Measurements from ENCODE around the gene SLC4A4. TPM values are rescaled to one million over a fixed set of nuclear protein-coding genes. Genes with fewer than 3 reads are reported as not detected.

SLC4A4 gene
- total RNA-seq, 1 donor from 2014 or later = not detected

GRCh38 chr4:71366766-71367165, 27.9 kb downstream of the SLC4A4 start:
- POLR2A ChIA-PET = no interaction called here
- Mint-ChIP-seq H3K36me3 (ENCODE audit: low read depth) (no peaks in the 10 kb centered on the region), H3K27me3 (no peaks in the 10 kb centered on the region), H3K27ac (no peak overlapping the region), H3K9me3 (no peaks in the 10 kb centered on the region), H3K4me3 (no peak overlapping the region), H3K4me1 (no peaks in the 10 kb centered on the region)
- intact Hi-C loops (cut with micrococcal nuclease) = no loop called here
- no peak for ATAC-seq (ENCODE audit: low read depth)
- no peak for DNase-seq
- no peak for TF ChIP-seq CTCF (IDR thresholded peaks at IDR 0.05)
- CTCF ChIA-PET = no interaction called here

DNA sequence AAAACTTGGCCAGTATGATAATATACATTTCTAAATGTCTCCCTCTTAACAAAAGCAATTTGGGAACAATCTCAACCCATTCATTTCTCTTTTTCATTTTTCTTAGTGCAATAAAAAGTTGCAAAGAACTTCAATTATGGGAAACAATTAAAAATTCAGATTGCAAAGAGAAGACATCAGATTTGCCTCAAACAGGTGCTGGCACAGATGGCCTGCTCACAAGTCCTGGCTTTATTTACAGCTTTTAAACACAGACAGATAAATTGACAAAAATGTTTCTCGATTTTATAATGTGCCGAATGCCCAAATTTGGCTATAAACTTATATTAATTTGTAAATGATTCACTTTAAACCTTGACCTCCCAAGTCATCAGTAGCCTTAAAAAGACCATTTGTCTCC, 28.7 kb downstream of the SLC4A4 start:
- H3K36me3 Mint-ChIP-seq (ENCODE audit: low read depth) = no peaks in the 10 kb centered on the region
- ATAC-seq (ENCODE audit: low read depth) = no peak
- no peaks in the 10 kb centered on the region for H3K9me3 Mint-ChIP-seq
- no peaks in the 10 kb centered on the region for H3K27me3 Mint-ChIP-seq
- TF ChIP-seq CTCF (IDR thresholded peaks at IDR 0.05) = no peak
- H3K4me3 Mint-ChIP-seq = no peak overlapping the region
- H3K27ac Mint-ChIP-seq = no peak overlapping the region
- intact Hi-C loops (cut with micrococcal nuclease) = no loop called here
- ChIA-PET POLR2A (no interaction called here), CTCF (no interaction called here)
- H3K4me1 Mint-ChIP-seq = no peaks in the 10 kb centered on the region
- no peak for DNase-seq

DNA sequence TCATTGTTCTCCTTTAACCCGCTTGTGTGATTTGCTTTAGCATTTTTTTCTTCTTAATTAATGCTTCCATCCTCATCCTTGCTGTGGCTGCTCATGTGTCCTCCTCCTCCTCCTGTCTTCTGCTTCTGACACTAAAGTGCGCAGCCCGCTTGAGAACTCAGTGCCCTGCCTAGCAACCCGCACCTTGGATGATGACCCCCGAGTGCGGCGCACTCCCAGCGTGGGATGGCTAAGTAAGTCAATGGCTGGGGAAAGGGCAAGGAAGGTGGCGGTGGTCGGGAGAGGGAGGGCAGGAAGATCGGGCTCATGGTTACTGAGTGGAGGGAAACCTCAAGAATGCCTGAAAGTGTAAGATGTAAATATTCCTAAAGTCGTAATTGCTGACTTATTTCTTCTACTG, 30.1 kb downstream of the SLC4A4 start:
- ATAC-seq (ENCODE audit: low read depth) (no peak), DNase-seq (no peak)
- no peak for TF ChIP-seq CTCF (IDR thresholded peaks at IDR 0.05)
- no peaks in the 10 kb centered on the region for H3K4me1 Mint-ChIP-seq
- H3K27me3 Mint-ChIP-seq = no peaks in the 10 kb centered on the region
- intact Hi-C loops (cut with micrococcal nuclease) = no loop called here
- ChIA-PET POLR2A (no interaction called here), CTCF (no interaction called here)
- no peak overlapping the region for H3K27ac Mint-ChIP-seq
- H3K4me3 Mint-ChIP-seq = no peak overlapping the region
- no peaks in the 10 kb centered on the region for H3K36me3 Mint-ChIP-seq (ENCODE audit: low read depth)
- H3K9me3 Mint-ChIP-seq = no peaks in the 10 kb centered on the region

DNA sequence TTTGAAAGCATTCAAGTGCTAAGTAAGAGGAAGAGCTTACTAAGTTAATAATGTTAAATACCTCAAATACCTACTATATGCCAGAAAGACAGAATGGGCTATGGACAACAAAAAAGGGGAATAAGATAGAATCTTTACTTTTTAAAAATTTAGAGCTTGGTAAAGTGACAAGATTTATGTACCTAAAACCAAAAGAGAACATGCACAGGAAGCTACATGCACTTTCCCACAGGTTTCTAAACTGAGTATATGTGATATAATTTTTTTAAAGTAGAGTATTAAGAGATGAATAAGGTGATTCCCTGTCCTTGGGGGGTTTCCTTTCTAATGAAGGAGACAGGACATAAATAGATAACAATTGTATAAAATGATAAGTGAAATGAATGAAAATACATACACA, 30.7 kb downstream of the SLC4A4 start:
- H3K36me3 Mint-ChIP-seq (ENCODE audit: low read depth) = no peaks in the 10 kb centered on the region
- H3K27ac Mint-ChIP-seq = no peak overlapping the region
- intact Hi-C loops (cut with micrococcal nuclease) = no loop called here
- ATAC-seq (ENCODE audit: low read depth) (no peak), DNase-seq (no peak)
- H3K4me1 Mint-ChIP-seq = no peaks in the 10 kb centered on the region
- CTCF ChIA-PET = no interaction called here
- no peak for TF ChIP-seq CTCF (IDR thresholded peaks at IDR 0.05)
- H3K9me3 Mint-ChIP-seq = no peaks in the 10 kb centered on the region
- H3K27me3 Mint-ChIP-seq = no peaks in the 10 kb centered on the region
- no peak overlapping the region for H3K4me3 Mint-ChIP-seq
- POLR2A ChIA-PET = no interaction called here

DNA sequence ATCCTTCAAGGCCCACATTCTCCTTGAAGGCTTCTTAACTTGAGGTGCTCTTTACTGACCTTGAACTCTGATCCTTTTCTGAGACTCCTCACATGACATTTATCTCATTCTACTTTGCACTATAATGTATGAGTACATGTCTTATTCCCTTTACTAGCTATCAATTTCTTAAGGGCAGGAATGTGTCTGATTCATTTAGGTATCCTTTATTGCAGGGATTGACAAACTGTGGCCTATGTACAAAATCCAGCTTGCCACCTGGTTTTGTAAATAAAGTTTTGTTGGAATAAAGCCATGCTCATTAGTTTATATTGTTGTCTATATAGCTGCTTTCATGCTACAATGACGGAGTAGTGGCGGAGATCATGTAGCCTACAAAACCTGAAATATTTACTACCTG, 36.7 kb downstream of the SLC4A4 start:
- intact Hi-C loops (cut with micrococcal nuclease) = no loop called here
- ChIA-PET CTCF (no interaction called here), POLR2A (no interaction called here)
- Mint-ChIP-seq H3K27ac (no peak overlapping the region), H3K4me1 (no peaks in the 10 kb centered on the region), H3K4me3 (no peak overlapping the region), H3K27me3 (no peaks in the 10 kb centered on the region), H3K9me3 (no peaks in the 10 kb centered on the region), H3K36me3 (ENCODE audit: low read depth) (no peaks in the 10 kb centered on the region)
- DNase-seq (no peak), ATAC-seq (ENCODE audit: low read depth) (no peak)
- TF ChIP-seq CTCF (IDR thresholded peaks at IDR 0.05) = no peak

Data from activated B cell treated with CpG ODN at 0.5 μM for 24 hours (primary cell).